Fibroblast of lung (primary cell): ENCODE data around the gene KREMEN1. TPM values are rescaled to one million over a fixed set of nuclear protein-coding genes. Genes with fewer than 3 reads are reported as not detected.
A peak's percentile ranks its signal among the peaks of the same experiment; 100 is the strongest.

ENCODE experiments used
- DNase-seq, 2 donors: peaks; one replicate each; pipeline versions ENCODE4 v3.0.0 to v3.0.0-alpha.2; 2010; ENCODE audit warnings: low read depth in 2 of 2
- H2AFZ ChIP-seq: 2 replicates; pipeline ENCODE4 v1.5.1; 2012; ENCODE audit warnings: low read length, control low read depth, inconsistent platforms
- H3K27ac ChIP-seq: 2 replicates; pipeline ENCODE4 v1.5.1; 2011; ENCODE audit warnings: low read length, control low read depth; ENCODE audit not compliant: insufficient read depth
- H3K27me3 ChIP-seq: 2 replicates; pipeline ENCODE4 v1.5.1; 2011; ENCODE audit warnings: mild to moderate bottlenecking, low read length; ENCODE audit not compliant: control insufficient read depth, insufficient read depth
- H3K36me3 ChIP-seq: 2 replicates; pipeline ENCODE4 v1.5.1; 2011; ENCODE audit warnings: low read length; ENCODE audit not compliant: control insufficient read depth, insufficient read depth
- H3K4me1 ChIP-seq: 2 replicates; pipeline ENCODE4 v1.5.1; 2011; ENCODE audit warnings: low read length; ENCODE audit not compliant: control insufficient read depth, insufficient read depth; ENCODE audit errors: extremely low read depth
- H3K4me2 ChIP-seq: 2 replicates; pipeline ENCODE4 v1.5.1; 2011; ENCODE audit warnings: low read length, control low read depth; ENCODE audit not compliant: insufficient read depth; ENCODE audit errors: extremely low read depth
- H3K4me3 ChIP-seq, 4 experiments: fragments of 200-600 bp in 1 of 4; sonication (generic) in 1 of 4; replicated peaks in 1 of 4; 2 replicates each; pipeline ENCODE4 v1.5.1; 2011 to 2016; ENCODE audit warnings: low read length in 4 of 4, low read depth in 3 of 4, mild to moderate bottlenecking in 3 of 4, control low read depth in 2 of 4, inconsistent platforms in 1 of 4, mixed read lengths in 1 of 4; ENCODE audit not compliant: insufficient read depth in 1 of 4; ENCODE audit errors: control extremely low read depth in 1 of 4
- H3K79me2 ChIP-seq: 2 replicates; pipeline ENCODE4 v1.5.1; 2012; ENCODE audit warnings: mild to moderate bottlenecking, low read length, inconsistent platforms; ENCODE audit not compliant: control insufficient read depth, insufficient read depth
- H3K9ac ChIP-seq: 2 replicates; pipeline ENCODE4 v1.5.1; 2011; ENCODE audit warnings: mild to moderate bottlenecking, low read length, control low read depth; ENCODE audit not compliant: insufficient read depth
- H3K9me3 ChIP-seq: 2 replicates; pipeline ENCODE4 v1.5.1; 2012; ENCODE audit warnings: low read depth, low read length; ENCODE audit not compliant: control insufficient read depth, insufficient read depth
- H4K20me1 ChIP-seq: 2 replicates; pipeline ENCODE4 v1.5.1; 2011; ENCODE audit warnings: low read length; ENCODE audit not compliant: control insufficient read depth, insufficient read depth; ENCODE audit errors: extremely low read depth
- CTCF ChIP-seq, 2 donors: IDR thresholded peaks in 1 of 2; conservative IDR thresholded peaks in 1 of 2; 1 replicate in 1 of 2; 2 replicates in 1 of 2; pipeline ENCODE4 v1.5.1; 2011 to 2012; ENCODE audit warnings: low read length in 2 of 2, control low read depth in 1 of 2, inconsistent platforms in 1 of 2, low read depth in 1 of 2, mild to moderate bottlenecking in 1 of 2
- EZH2 ChIP-seq: IDR thresholded peaks from 2 replicates; pipeline ENCODE4 v1.5.1; 2012; ENCODE audit warnings: low read length, control low read depth, mild to moderate bottlenecking; ENCODE audit errors: missing control alignments
- polyA plus RNA-seq, 2 donors: library from polyadenylated mRNA; depleted of rRNA in 1 of 2; stranded (reverse) in 1 of 2; unstranded in 1 of 2; fragments of >200 nt; gene quantifications; 2 replicates each; pipeline ENCODE4 v1.2.1, GENCODE V29; 2011 to 2012; ENCODE audit warnings: missing spikeins in 1 of 2
- total RNA-seq: library from RNA; depleted of rRNA; stranded (reverse); fragments of >200 nt; gene quantifications from 2 replicates; pipeline ENCODE4 v1.2.1, GENCODE V29; 2014

Gene KREMEN1
- total and polyA plus RNA-seq, 2 donors (not counting 1 experiment from before 2014, with no cell fraction given): 7.0 to 12.9 TPM

DNA sequence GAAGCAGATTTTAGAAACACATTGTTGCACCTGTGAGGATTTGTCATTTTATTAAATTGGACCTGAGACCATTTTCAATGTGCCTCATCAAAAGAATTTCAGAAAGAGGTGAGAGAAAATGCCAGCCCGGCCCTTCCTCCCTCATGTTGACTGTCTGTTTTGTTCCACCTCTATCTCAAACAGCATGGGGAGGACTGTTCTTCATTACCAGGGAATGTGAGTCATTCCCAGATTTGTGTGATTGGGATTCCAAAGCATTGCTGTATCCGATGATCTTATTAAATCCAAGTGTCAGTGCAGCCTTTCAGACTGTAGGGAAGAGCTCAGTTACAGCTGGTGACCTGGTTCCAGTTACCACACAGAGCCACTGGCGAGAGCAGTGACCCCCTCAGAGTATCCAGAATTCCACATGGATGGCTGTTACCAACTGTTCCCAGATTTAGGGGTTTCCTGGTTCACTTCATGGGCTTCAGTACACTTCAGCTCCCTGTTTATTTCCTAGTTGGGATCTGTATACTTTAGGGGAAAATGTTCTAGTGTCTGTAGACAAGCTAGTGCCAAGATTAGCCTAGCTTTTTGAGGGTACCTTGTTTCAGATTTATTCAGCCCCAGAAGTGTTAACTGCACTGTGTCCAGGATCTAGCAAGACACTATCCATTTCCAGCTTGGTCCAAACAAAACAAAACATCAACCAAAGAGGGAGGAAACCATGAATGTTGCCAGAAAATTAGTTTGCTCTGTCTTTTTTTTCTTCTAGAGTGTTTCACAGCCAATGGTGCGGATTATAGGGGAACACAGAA is 20.9 kb downstream of the KREMEN1 start:
- H4K20me1 ChIP-seq: no peaks in the 10 kb centered on the region
- no peaks in the 10 kb centered on the region for H3K79me2 ChIP-seq
- no peaks in the 10 kb centered on the region for H3K36me3 ChIP-seq
- H3K9me3 ChIP-seq: no peaks in the 10 kb centered on the region
- H2AFZ ChIP-seq: no peak overlapping the region
- no peak overlapping the region for H3K4me3 ChIP-seq
- H3K4me1 ChIP-seq: peaks cover 3% of the 10 kb centered on the region
- H3K9ac ChIP-seq: no peak overlapping the region
- peak; percentile 48 to 78 for DNase-seq
- no peak for TF ChIP-seq EZH2
- no peaks in the 10 kb centered on the region for H3K27me3 ChIP-seq
- H3K27ac ChIP-seq: peak overlapping the region; percentile 30
- H3K4me2 ChIP-seq: peak overlapping the region; percentile 34

GRCh38 chr22:29095459-29095858 is 22.6 kb downstream of the KREMEN1 start:
- no peak overlapping the region for H3K4me3 ChIP-seq
- H3K79me2 ChIP-seq: no peaks in the 10 kb centered on the region
- no peak overlapping the region for H3K9ac ChIP-seq
- no peak overlapping the region for H3K4me2 ChIP-seq
- TF ChIP-seq CTCF (conservative IDR thresholded peaks at IDR 0.05 in 1 of 2, IDR thresholded peaks at IDR 0.05 in 1 of 2; ENCODE audit: low read depth in 1 of 2, low read length in 2 of 2): no peak
- TF ChIP-seq EZH2: no peak
- no peaks in the 10 kb centered on the region for H3K36me3 ChIP-seq
- H3K4me1 ChIP-seq: peaks cover 3% of the 10 kb centered on the region
- no peaks in the 10 kb centered on the region for H4K20me1 ChIP-seq
- H3K27ac ChIP-seq: no peak overlapping the region
- no peak for DNase-seq
- no peaks in the 10 kb centered on the region for H3K9me3 ChIP-seq
- H2AFZ ChIP-seq: no peak overlapping the region
- H3K27me3 ChIP-seq: no peaks in the 10 kb centered on the region

GRCh38 chr22:29096736-29097669 is 24.2 kb downstream of the KREMEN1 start:
- Histone ChIP-seq H3K4me2 (no peak overlapping the region), H3K79me2 (no peaks in the 10 kb centered on the region), H4K20me1 (no peaks in the 10 kb centered on the region), H3K4me1 (peaks cover 3% of the 10 kb centered on the region), H3K36me3 (no peaks in the 10 kb centered on the region), H3K27me3 (no peaks in the 10 kb centered on the region), H3K4me3 (no peak overlapping the region), H2AFZ (no peak overlapping the region), H3K9me3 (no peaks in the 10 kb centered on the region), H3K27ac (no peak overlapping the region), H3K9ac (no peak overlapping the region)
- TF ChIP-seq EZH2 (no peak), CTCF (conservative IDR thresholded peaks at IDR 0.05 in 1 of 2, IDR thresholded peaks at IDR 0.05 in 1 of 2; ENCODE audit: low read depth in 1 of 2, low read length in 2 of 2) (no peak)
- peak in 1 of 2 donors; percentile 30 for DNase-seq
